HepG2 (cell line): Measurements from ENCODE around the gene GLUL. TPM values are rescaled to one million over a fixed set of nuclear protein-coding genes. Genes with fewer than 3 reads are reported as not detected.

Experiments
- ATAC-seq: fragments of 200-7000 bp; cut with Tn5 transposase; 3 replicates; pipeline ENCODE4 v1.9.1; 2020; ENCODE audit warnings: mild to moderate bottlenecking, moderate library complexity
- BruUV-seq: library from RNA; stranded (reverse); fragments of 400-500 nt; replicated peaks from 2 replicates; lab custom pipeline; 2021; lab: Mats Ljungman, UMichigan
- CTCF ChIA-PET: fragments of 300-600 bp; formaldehyde crosslinking; extraction: SDS; loops from one replicate; lab custom pipeline; 2021; ENCODE audit warnings: low total read pairs, inconsistent platforms, low intra/inter-chr PET ratio; lab: Yijun Ruan, JAX
- POLR2A ChIA-PET: fragments of 350-600 bp; sonication (Branson Sonifier 250); formaldehyde crosslinking; loops from one replicate; lab custom pipeline; 2020; ENCODE audit warnings: antibody characterized with exemption, inconsistent platforms; lab: Yijun Ruan, JAX
- DNase-seq: peaks from one replicate; pipeline ENCODE4 v3.0.0-alpha.2; 2015; ENCODE audit warnings: low spot score
- FAIRE-seq: peaks from 3 replicates; lab custom pipeline; 2011; peaks lifted over from hg19 to GRCh38; lab: Jason Lieb, UNC
- H2AFZ ChIP-seq: one replicate; pipeline ENCODE4 v1.6.1; 2011; ENCODE audit warnings: low read length, inconsistent platforms
- H3K27ac ChIP-seq: fragments of 300-600 bp; 3 replicates; pipeline ENCODE4 v1.8.0; 2011; ENCODE audit warnings: mixed run types, mild to moderate bottlenecking, mixed read lengths, low read length, inconsistent platforms; ENCODE audit not compliant: insufficient read depth; ENCODE audit errors: extremely low read length
- H3K27me3 ChIP-seq, 2 experiments: fragments of 200-600 bp in 1 of 2; 2 replicates in 1 of 2; 3 replicates in 1 of 2; pipeline versions ENCODE4 v1.6.0 to v1.8.0; 2011; ENCODE audit warnings: low read length in 2 of 2, mild to moderate bottlenecking in 2 of 2, moderate library complexity in 2 of 2, inconsistent platforms in 1 of 2; ENCODE audit not compliant: insufficient read depth in 2 of 2, control insufficient read depth in 1 of 2
- H3K36me3 ChIP-seq, 2 experiments: fragments of 200-600 bp in 1 of 2; replicated peaks in 1 of 2; 2 replicates in 1 of 2; 3 replicates in 1 of 2; pipeline versions ENCODE4 v1.5.1 to v1.8.0; 2011; ENCODE audit warnings: low read length in 2 of 2, inconsistent platforms in 1 of 2; ENCODE audit not compliant: insufficient read depth in 2 of 2, control insufficient read depth in 1 of 2
- H3K4me1 ChIP-seq: 2 replicates; pipeline ENCODE4 v1.5.1; 2012; ENCODE audit warnings: low read length, inconsistent platforms; ENCODE audit not compliant: insufficient read depth
- H3K4me2 ChIP-seq: 2 replicates; pipeline ENCODE4 v1.6.0; 2011; ENCODE audit warnings: low read depth, low read length, inconsistent platforms
- H3K4me3 ChIP-seq, 3 experiments: fragments of 200-600 bp in 1 of 3; sonication (generic), shearing (Covaris generic) in 1 of 3; replicated peaks in 1 of 3; 2 replicates each; pipeline ENCODE4 v1.5.1; 2011 to 2016; ENCODE audit warnings: low read length in 3 of 3, inconsistent platforms in 2 of 3, low read depth in 2 of 3, mild to moderate bottlenecking in 2 of 3, control low read depth in 1 of 3, mixed read lengths in 1 of 3; ENCODE audit not compliant: insufficient read depth in 1 of 3
- H3K79me2 ChIP-seq: one replicate; pipeline ENCODE4 v1.6.1; 2011; ENCODE audit warnings: low read length, inconsistent platforms; ENCODE audit not compliant: insufficient read depth
- H3K9ac ChIP-seq: 2 replicates; pipeline ENCODE4 v1.6.0; 2011; ENCODE audit warnings: mild to moderate bottlenecking, low read depth, low read length, inconsistent platforms; ENCODE audit not compliant: insufficient read depth
- H3K9me3 ChIP-seq: 2 replicates; pipeline ENCODE4 v1.5.1; 2012; ENCODE audit warnings: mild to moderate bottlenecking, low read length
- H4K20me1 ChIP-seq: 2 replicates; pipeline ENCODE4 v1.6.0; 2011; ENCODE audit warnings: inconsistent platforms, mild to moderate bottlenecking, low read length, moderate library complexity; ENCODE audit not compliant: insufficient read depth
- FOXM1 ChIP-seq: sonication (generic); formaldehyde crosslinking; IDR thresholded peaks from 2 replicates; pipeline ENCODE4 v1.5.0; 2020; ENCODE audit warnings: missing genetic modification reagents
- NR3C1 ChIP-seq: sonication (generic); formaldehyde crosslinking; IDR thresholded peaks from 2 replicates; pipeline ENCODE4 v1.4.0; 2020; ENCODE audit warnings: missing genetic modification reagents
- PRDM15 ChIP-seq: sonication (generic); formaldehyde crosslinking; IDR thresholded peaks from 2 replicates; pipeline ENCODE4 v1.4.0; 2020; ENCODE audit warnings: missing genetic modification reagents
- SP1 ChIP-seq, 2 experiments: fragments of 450-650 bp in 1 of 2; sonication (generic) in 1 of 2; formaldehyde crosslinking in 1 of 2; IDR thresholded peaks; 2 replicates each; pipeline versions ENCODE4 v1.4.0 to v1.6.1; 2016 to 2020; ENCODE audit warnings: missing genetic modification reagents in 1 of 2
- TBP ChIP-seq: sonication (generic); formaldehyde crosslinking; IDR thresholded peaks from 2 replicates; pipeline ENCODE4 v1.5.0; 2020; ENCODE audit warnings: missing genetic modification reagents
- USF2 ChIP-seq, 2 experiments: sonication (generic) in 1 of 2; formaldehyde crosslinking in 1 of 2; IDR thresholded peaks; 2 replicates each; pipeline versions ENCODE4 v1.5.1 to v1.6.1; 2011 to 2020; ENCODE audit warnings: borderline replicate concordance in 1 of 2, low read depth in 1 of 2, low read length in 1 of 2, mild to moderate bottlenecking in 1 of 2, missing genetic modification reagents in 1 of 2, moderate library complexity in 1 of 2
- ZBTB39 ChIP-seq: sonication (generic); formaldehyde crosslinking; IDR thresholded peaks from 2 replicates; pipeline ENCODE4 v1.5.0; 2020; ENCODE audit warnings: missing genetic modification reagents
- ZNF430 ChIP-seq: sonication (generic); formaldehyde crosslinking; IDR thresholded peaks from 2 replicates; pipeline ENCODE4 v1.9.0; 2021; ENCODE audit warnings: mild to moderate bottlenecking, missing genetic modification reagents
- ZNF879 ChIP-seq: sonication (generic); formaldehyde crosslinking; IDR thresholded peaks from 2 replicates; pipeline ENCODE4 v1.8.1; 2023; ENCODE audit warnings: missing genetic modification reagents
- WGBS: methylation state at CpG from one replicate; pipeline ENCODE4 v1.1.6; 2017; ENCODE audit warnings: low lambda C conversion rate; 5-methylcytosine and 5-hydroxymethylcytosine counted together
- in situ Hi-C: cut with HindIII; loops from 2 replicates; pipeline ENCODE4 v1.10.0; 2017; ENCODE audit warnings: low pct_unique_long_range_greater_than_20kb; ENCODE audit not compliant: extremely low pct_ligation_motif_present
- intact Hi-C: fragments of 100-400 bp; cut with micrococcal nuclease; formaldehyde crosslinking; loops from one replicate; pipeline ENCODE4 v1.10.0; 2022; ENCODE audit not compliant: unreplicated experiment
- polyA plus RNA-seq, 8 experiments: library from polyadenylated mRNA; depleted of rRNA in 3 of 8; stranded (reverse) in 7 of 8; unstranded in 1 of 8; fragments of >200 nt; fragmentation: Illumina TruSeq in 4 of 8; extraction: Trizol in 4 of 8; gene quantifications; 2 replicates each; pipeline versions ENCODE4 v1.2.1 to v1.2.3, GENCODE V29; 2011 to 2016; ENCODE audit warnings: low read depth in 4 of 8, missing spikeins in 1 of 8, mixed read lengths in 1 of 8; ENCODE audit not compliant: insufficient read depth in 1 of 8
- total RNA-seq, 5 experiments: library from RNA; depleted of rRNA; stranded (reverse); fragments of >200 nt; fragmentation: Illumina TruSeq; extraction: Trizol; gene quantifications; 2 replicates each; pipeline ENCODE4 v1.2.3, GENCODE V29; 2016; ENCODE audit warnings: low read depth in 1 of 5

The GLUL gene
- total and polyA plus RNA-seq, 2 of the 13 experiments (the other 11 are each of a cell fraction or from before 2014, with no cell fraction given), result 423 to 827 TPM

- ChIA-PET CTCF (no interaction called here), POLR2A (no interaction called here)
- DNase-seq, result no peak
- H3K4me2 ChIP-seq, result no peak overlapping the region
- H3K4me3 ChIP-seq, result no peak overlapping the region
- in situ Hi-C loops, result no loop called here
- no peak for ATAC-seq
- H3K36me3 ChIP-seq, result no peaks in the 10 kb centered on the region
- WGBS, result 0% methylated on average over 1 of the region's 1 CpG
- H2AFZ ChIP-seq, result no peak overlapping the region
- H3K27ac ChIP-seq, result no peak overlapping the region
- intact Hi-C loops, result no loop called here
- H3K9ac ChIP-seq, result no peak overlapping the region
- no TSS peak for BruUV-seq
- peaks cover 11% of the 10 kb centered on the region for H3K9me3 ChIP-seq
- H3K27me3 ChIP-seq, result no peaks in the 10 kb centered on the region
- FAIRE-seq, result no peak
- no peaks in the 10 kb centered on the region for H4K20me1 ChIP-seq
- H3K79me2 ChIP-seq, result no peaks in the 10 kb centered on the region
- H3K4me1 ChIP-seq, result peaks cover 17% of the 10 kb centered on the region
- no peak for TF ChIP-seq PRDM15 (CRISPR knock-in tag)
- no peak for TF ChIP-seq ZBTB39 (CRISPR knock-in tag)
- no peak for TF ChIP-seq NR3C1
- no peak for TF ChIP-seq USF2 (IDR thresholded peaks at IDR 0.05; ENCODE audit: low read depth, low read length)
- TF ChIP-seq USF2 (CRISPR knock-in tag; IDR thresholded peaks at IDR 0.05; ENCODE audit: borderline replicate concordance), result no peak
- no peak for TF ChIP-seq TBP
- no peak for TF ChIP-seq FOXM1
- TF ChIP-seq ZNF879 (CRISPR knock-in tag), result no peak
- no peak for TF ChIP-seq ZNF430 (CRISPR knock-in tag)
- no peak for TF ChIP-seq SP1 (IDR thresholded peaks at IDR 0.05)
- no peak for TF ChIP-seq SP1 (CRISPR knock-in tag; IDR thresholded peaks at IDR 0.05)
Measured at GRCh38 chr1:182406012-182406411, 14.4 kb upstream of the GLUL start.
